ENCODE data around the gene MTCH2.
A peak's percentile ranks its signal among the peaks of the same experiment; 100 is the strongest.
"Not testable (repeated sequence)": the region's sequence is repeated elsewhere in the genome, so short reads cannot be mapped to it uniquely, and the experiment has no call there.

The MTCH2 gene

DNA sequence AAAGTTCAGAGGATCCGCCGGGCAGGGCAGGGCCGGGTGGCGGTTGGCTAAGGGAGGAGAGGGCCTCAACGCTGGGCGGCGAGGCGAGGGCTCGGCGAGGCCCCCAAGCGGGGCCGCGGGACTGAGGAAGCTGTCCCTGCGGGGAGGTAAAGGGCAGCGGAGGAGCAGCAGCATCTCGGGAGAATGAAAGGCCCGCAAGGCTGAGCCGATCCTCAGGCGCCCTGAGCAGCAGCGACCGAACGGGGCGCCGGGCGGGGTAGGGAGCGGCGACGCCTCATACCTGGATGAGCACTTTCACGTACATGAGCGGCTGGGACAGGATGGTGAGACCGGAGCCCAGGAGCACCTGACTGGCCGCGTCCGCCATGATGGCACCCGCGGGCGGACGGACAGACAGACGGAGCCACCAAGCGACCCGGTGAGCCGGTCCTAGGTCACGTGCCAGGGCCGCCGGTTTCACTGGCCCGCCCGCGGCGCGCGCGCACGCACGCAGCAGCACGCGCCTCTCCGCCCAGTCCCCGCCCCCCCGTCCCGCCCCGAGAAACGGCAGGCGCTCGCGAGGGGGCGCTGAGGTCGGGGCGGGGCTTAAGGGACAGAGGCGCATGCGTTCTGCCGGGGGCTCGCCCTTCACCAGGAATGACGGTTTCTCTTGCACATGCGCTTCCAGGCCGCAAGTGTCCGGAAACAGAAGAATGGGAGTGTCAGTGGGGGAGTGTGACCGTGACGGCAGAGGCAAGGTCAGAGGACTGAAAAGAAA, at the start of gene MTCH2:
MTCH2 (minus strand) TSS at position 461 of the 757 bp plus-strand sequence; CDS start at position 367, 94 bp downstream.
- DNase-seq (ENCODE audit: low spot score), result peak; percentile 96

- DNase-seq (ENCODE audit: low spot score), result no peak
Measured at GRCh38 chr11:47691979-47692378, 49.6 kb upstream of the MTCH2 start.

DNA sequence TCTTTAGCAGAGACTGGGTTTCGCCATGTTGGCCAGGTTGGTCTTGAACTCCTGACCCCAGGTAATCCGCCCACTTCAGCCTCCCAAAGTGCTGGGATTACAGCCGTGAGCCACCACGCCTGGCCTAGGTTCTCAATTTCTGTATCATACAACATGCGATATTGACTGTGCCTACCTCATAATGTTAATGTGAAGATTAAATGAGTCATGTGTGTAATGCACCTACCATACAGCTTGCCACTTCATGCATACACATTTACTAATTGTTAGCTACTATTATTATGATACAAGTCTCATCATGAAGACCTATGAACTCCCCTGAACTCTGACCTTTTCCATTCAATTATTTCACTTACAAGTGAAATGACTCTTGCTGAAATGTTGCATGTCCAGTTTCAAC, 47.1 kb upstream of the MTCH2 start:
- DNase-seq (ENCODE audit: low spot score), result no peak

GRCh38 chr11:47688991-47689390, 46.6 kb upstream of the MTCH2 start:
- no peak for DNase-seq (ENCODE audit: low spot score)

GRCh38 chr11:47688111-47688510, 45.8 kb upstream of the MTCH2 start:
- no peak for DNase-seq (ENCODE audit: low spot score)

- not testable (repeated sequence) for DNase-seq (ENCODE audit: low spot score)
Measured at GRCh38 chr11:47686704-47687103, 44.3 kb upstream of the MTCH2 start.

DNA sequence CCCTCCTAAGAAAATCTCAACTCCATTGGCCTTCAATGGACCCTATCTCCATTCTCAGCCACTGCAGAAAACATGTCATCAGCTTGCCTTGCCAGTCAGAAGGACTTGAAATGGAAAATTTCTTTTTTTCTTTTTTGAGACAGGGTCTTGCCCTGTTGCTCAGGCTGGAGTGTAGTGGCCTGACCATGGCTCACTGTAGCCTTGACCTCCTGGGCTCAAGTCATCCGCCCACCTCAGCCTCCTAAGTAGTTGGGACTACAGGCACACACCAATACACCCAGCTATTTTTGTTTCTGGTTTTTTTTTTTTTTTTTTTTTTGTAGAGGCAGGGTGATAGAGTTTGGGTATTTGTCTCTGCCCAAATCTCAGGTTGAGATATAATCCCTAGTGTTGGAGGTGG, 43.8 kb upstream of the MTCH2 start:
- DNase-seq (ENCODE audit: low spot score), result no peak

GRCh38 chr11:47675851-47676250, 33.5 kb upstream of the MTCH2 start:
- DNase-seq (ENCODE audit: low spot score), result no peak

DNA sequence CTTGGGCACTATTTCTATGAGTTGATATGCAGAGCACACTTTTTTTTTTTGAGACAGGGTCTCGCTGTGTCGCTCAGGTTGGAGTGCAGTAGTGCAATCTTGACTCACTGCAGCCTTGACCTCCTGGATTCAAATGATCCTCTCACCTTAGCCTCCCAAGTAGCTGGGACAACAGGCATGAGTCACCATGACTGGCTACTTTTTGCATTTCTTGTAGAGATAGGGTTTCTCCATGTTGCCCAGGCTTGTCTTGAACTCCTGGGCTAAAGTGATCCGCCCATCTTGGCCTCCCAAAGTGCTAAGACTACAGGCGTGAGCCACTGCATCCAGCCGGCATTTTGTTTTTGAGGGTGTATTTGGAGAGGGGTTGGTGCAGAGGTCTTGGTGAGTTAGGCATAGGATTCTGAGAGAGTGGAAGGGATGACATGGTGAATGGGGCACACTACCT, 29.9 kb upstream of the MTCH2 start:
- DNase-seq (ENCODE audit: low spot score), result no peak

DNA sequence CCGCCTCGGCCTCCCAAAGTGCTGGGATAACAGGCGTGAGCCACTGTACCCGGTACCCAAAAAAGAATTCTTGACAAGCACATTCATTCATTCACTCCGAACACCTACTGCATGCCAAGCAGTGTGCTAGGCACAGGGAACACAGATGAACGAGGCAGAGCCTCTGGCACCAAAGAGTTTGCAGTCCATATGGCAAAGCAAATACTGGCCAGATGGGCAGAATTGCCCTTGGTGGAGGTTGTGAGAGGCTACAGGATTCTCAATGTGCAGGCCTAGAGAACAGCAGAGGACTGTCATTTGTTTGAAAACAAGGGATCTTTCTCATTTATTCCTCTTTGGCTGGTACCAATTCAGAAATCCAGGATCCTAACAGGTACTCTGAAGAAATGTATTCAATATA, 27.5 kb upstream of the MTCH2 start:
- no peak for DNase-seq (ENCODE audit: low spot score)

DNA sequence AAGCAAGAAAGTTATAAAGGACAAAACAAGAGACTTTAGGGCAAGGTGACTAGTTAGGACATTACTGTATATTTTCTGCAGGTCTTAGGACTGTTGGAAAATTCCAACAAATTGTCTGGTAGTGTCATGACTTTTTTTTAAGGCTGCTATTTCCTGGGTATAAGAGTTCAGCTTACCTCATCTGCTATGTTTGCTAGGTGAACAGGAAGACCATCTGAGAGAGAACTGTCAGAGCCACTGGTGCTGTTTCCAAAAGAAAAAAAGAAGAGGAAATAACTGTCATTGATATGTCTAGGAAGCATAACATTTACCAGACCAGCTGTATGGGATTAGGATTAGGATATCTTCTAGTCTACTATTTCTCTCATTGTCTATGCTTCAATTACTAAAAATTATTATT, 26.3 kb upstream of the MTCH2 start:
- DNase-seq (ENCODE audit: low spot score), result no peak

- no peak for DNase-seq (ENCODE audit: low spot score)
Measured at GRCh38 chr11:47667555-47667954, 25.2 kb upstream of the MTCH2 start.

DNA sequence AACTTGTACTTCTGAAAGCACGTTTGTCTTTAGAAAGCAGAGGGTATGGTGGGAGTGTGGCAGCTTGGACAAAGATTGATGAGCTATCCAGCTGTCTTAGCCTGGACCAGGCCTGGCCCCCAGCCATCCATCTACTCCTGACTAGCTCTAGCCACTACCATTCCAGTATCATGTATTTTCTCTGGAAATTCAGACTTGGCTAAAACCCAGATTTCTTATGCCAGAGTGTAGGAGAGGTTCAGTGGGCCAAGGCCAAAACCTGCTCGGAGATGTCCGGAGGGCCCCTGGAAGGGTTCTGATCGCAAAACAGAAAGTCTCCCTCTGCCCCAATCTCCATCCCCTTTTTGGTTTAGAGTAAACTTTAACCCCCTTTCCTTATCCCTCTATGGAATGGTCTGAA, 24.8 kb upstream of the MTCH2 start:
- no peak for DNase-seq (ENCODE audit: low spot score)

- DNase-seq (ENCODE audit: low spot score), result not testable (repeated sequence)
Measured at GRCh38 chr11:47664936-47665335, 22.6 kb upstream of the MTCH2 start.

DNA sequence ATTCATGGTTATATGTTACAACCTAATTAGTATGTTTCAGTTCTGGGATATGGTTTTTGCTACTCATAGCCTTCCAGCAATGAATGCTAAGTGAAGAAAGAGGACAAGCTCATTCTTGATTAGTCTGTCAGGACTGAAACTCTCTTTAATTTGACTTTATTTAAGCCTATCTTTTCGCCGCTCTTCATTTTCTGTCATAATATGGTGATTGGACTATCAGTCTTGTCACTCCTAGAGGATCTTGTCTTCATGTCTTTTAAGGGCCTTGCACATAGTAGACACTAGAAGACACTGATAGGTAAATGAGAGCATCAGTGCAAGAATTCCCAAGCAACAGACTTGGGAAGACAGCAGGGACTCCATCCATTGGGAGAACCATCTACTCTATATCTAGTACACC, 18.9 kb upstream of the MTCH2 start:
- no peak for DNase-seq (ENCODE audit: low spot score)

GRCh38 chr11:47659276-47659675, 16.9 kb upstream of the MTCH2 start:
- DNase-seq (ENCODE audit: low spot score), result no peak

- DNase-seq (ENCODE audit: low spot score), result no peak
Measured at GRCh38 chr11:47656260-47656885, 14.0 kb upstream of the MTCH2 start.

DNA sequence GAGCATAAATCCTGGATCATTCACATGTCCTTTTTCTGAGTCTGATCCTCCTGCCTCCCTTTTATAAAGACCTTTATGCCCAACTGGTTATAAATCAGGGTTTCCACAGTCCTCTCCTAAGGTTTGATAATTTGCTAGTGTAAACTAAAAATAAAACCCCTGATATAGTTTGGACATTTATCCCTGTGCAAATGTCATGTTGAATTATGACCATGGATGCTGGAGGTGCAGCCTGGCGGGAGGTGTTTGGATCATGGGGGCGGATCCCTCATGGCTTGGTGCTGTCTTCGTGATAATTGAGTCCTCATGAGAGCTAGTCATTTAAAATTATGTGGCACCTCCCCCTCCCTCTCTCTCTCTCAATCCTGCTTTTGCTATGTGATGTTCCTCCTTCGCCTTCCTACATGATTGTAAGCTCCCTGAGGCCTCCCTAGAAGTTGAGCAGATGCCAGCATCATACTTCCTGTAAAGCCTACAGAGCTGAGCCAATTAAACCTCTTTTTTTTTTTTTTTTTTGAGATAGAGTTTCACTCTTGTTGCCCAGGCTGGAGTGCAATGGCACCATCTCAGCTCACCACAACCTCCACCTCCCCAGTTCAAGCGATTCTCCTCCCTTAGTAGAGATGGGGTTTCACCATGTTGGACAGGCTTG, 9.6 kb upstream of the MTCH2 start:
- DNase-seq (ENCODE audit: low spot score), result no peak

DNA sequence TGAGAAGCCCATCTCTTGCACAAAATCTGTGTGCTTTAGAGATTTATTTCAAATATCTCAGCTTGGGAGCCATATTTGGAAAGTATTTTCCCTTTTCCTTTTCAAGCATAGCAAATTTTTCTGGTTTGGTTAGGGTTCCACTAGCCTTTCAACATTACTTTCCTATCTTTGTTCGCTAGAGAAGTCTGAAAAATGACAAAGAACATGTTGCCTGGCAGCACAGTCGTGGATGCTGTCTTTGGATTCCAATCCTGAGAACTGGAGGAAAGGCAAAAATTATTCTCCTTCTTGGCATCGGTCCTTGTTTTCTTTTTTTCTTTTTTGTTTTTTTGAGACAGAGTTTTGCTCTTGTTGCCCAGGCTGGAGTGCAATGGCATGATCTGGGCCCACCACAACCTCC, 6.9 kb upstream of the MTCH2 start:
- no peak for DNase-seq (ENCODE audit: low spot score)

GRCh38 chr11:47646019-47646418, 3.7 kb upstream of the MTCH2 start:
- no peak for DNase-seq (ENCODE audit: low spot score)

DNA sequence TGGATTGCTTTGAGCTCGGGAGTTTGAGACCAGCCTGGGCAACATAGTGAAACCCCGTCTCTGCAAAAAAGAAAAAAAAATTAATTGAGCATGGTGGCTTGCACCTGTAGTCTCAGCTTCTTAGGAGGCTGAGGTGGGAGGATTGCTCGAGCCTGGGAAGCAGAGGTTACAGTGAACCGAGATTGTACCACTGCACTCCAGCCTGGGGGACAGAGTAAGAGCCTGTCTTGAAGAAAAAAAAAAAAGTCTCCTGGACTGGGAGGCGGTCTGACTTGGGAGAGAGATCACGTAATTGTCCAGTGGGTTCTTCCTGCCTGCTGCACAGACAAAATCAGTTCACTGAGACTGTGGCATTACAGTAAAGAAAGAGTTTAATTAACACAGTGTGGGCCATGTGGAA, 3.1 kb upstream of the MTCH2 start:
- DNase-seq (ENCODE audit: low spot score), result no peak

- no peak for DNase-seq (ENCODE audit: low spot score)
Measured at GRCh38 chr11:47641600-47642098, 710 bp downstream of the MTCH2 start.

DNA sequence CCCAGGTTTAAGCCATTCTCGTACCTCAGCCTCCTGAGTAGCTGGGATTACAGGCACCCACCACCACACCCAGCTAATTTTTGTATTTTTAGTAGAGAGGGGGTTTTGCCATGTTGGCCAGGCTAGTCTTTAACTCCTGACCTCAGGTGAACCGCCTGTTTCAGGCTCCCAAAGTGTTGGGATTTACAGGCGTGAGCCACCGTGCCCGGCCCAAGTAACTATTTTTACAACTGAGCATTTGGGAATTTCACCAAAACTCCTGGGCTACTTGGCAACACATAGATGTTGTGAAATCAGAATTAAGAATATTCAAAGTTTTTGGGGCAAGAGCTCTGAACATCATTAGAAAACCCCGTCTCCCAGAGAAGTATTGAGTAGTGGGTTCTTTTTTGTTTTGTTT, 1.9 kb downstream of the MTCH2 start:
- DNase-seq (ENCODE audit: low spot score), result not testable (repeated sequence)

Measured in CD4-positive, alpha-beta T cell treated with Interleukin-6 at 100 ng/mL for 8 hours (primary cell).